ENCODE results near the gene TMEM40.
A peak's percentile ranks its signal among the peaks of the same experiment; 100 is the strongest.
"Not testable (repeated sequence)": the region's sequence is repeated elsewhere in the genome, so short reads cannot be mapped to it uniquely, and the experiment has no call there.

Gene TMEM40

GRCh38 chr3:12716605-12717151 lies 42.4 kb downstream of the TMEM40 start:
- no peak for DNase-seq (ENCODE audit: low spot score)

GRCh38 chr3:12714278-12714677 lies 44.8 kb downstream of the TMEM40 start:
- no peak for DNase-seq (ENCODE audit: low spot score)

GRCh38 chr3:12710062-12710461 lies 49.0 kb downstream of the TMEM40 start:
- DNase-seq (ENCODE audit: low spot score), result no peak

GRCh38 chr3:12709334-12709733 lies 49.7 kb downstream of the TMEM40 start:
- DNase-seq (ENCODE audit: low spot score), result no peak

GRCh38 chr3:12708584-12709192 lies 50.4 kb downstream of the TMEM40 start:
- no peak for DNase-seq (ENCODE audit: low spot score)

- no peak for DNase-seq (ENCODE audit: low spot score)
Observed at GRCh38 chr3:12707449-12707848, 51.6 kb downstream of the TMEM40 start.

- DNase-seq (ENCODE audit: low spot score), result peak; percentile 80
Observed at GRCh38 chr3:12706504-12707253, 52.4 kb downstream of the TMEM40 start.

- DNase-seq (ENCODE audit: low spot score), result no peak
Observed at GRCh38 chr3:12705981-12706380, 53.1 kb downstream of the TMEM40 start.

- no peak for DNase-seq (ENCODE audit: low spot score)
Observed at GRCh38 chr3:12705374-12705926, 53.6 kb downstream of the TMEM40 start.

- DNase-seq (ENCODE audit: low spot score), result no peak
Observed at GRCh38 chr3:12702501-12702900, 56.6 kb downstream of the TMEM40 start.

GRCh38 chr3:12701601-12702000 lies 57.5 kb downstream of the TMEM40 start:
- not testable (repeated sequence) for DNase-seq (ENCODE audit: low spot score)

GRCh38 chr3:12700800-12701199 lies 58.3 kb downstream of the TMEM40 start:
- DNase-seq (ENCODE audit: low spot score), result no peak

GRCh38 chr3:12695916-12696315 lies 63.1 kb downstream of the TMEM40 start:
- DNase-seq (ENCODE audit: low spot score), result no peak

- DNase-seq (ENCODE audit: low spot score), result no peak
Observed at GRCh38 chr3:12695112-12695511, 63.9 kb downstream of the TMEM40 start.

- DNase-seq (ENCODE audit: low spot score), result no peak
Observed at GRCh38 chr3:12692444-12692843, 66.6 kb downstream of the TMEM40 start.

- DNase-seq (ENCODE audit: low spot score), result no peak
Observed at GRCh38 chr3:12689997-12690711, 68.9 kb downstream of the TMEM40 start.

- DNase-seq (ENCODE audit: low spot score), result no peak
Observed at GRCh38 chr3:12687948-12688347, 71.1 kb downstream of the TMEM40 start.

- DNase-seq (ENCODE audit: low spot score), result no peak
Observed at GRCh38 chr3:12686096-12686495, 73.0 kb downstream of the TMEM40 start.
